HL-60/S4 treated with phorbol 12-myristate 13-acetate at 8.2 ng/mL for 4 days and 3 days (cell line): ENCODE measurements around the gene MERTK.

ENCODE experiments used
- in situ Hi-C: fragments of 300-500 bp; cut with MboI; formaldehyde crosslinking; loops from 2 replicates; pipeline ENCODE4 v1.15.0; 2022; ENCODE audit warnings: low sequenced_read_pairs

The MERTK gene

GRCh38 chr2:112005406-112006075 lies 107.1 kb downstream of the MERTK start:
- in situ Hi-C loops, result no loop called here

- in situ Hi-C loops, result no loop called here
Observed at GRCh38 chr2:112006076-112006410, 107.6 kb downstream of the MERTK start.

GRCh38 chr2:112007493-112007892 lies 109.1 kb downstream of the MERTK start:
- in situ Hi-C loops, result no loop called here

- in situ Hi-C loops, result no loop called here
Observed at GRCh38 chr2:112008910-112009485, 110.6 kb downstream of the MERTK start.

- in situ Hi-C loops, result no loop called here
Observed at GRCh38 chr2:112010751-112011150, 112.3 kb downstream of the MERTK start.

GRCh38 chr2:112012556-112012955 lies 114.1 kb downstream of the MERTK start:
- in situ Hi-C loops, result no loop called here

- in situ Hi-C loops, result no loop called here
Observed at GRCh38 chr2:112018846-112019245, 120.4 kb downstream of the MERTK start.

GRCh38 chr2:112019569-112019982 lies 121.2 kb downstream of the MERTK start:
- in situ Hi-C loops, result no loop called here

- in situ Hi-C loops, result no loop called here
Observed at GRCh38 chr2:112020561-112020960, 122.2 kb downstream of the MERTK start.

GRCh38 chr2:112021290-112021689 lies 122.9 kb downstream of the MERTK start:
- in situ Hi-C loops, result no loop called here

- in situ Hi-C loops, result no loop called here
Observed at GRCh38 chr2:112021781-112022231, 123.4 kb downstream of the MERTK start.

GRCh38 chr2:112023707-112024106 lies 125.3 kb downstream of the MERTK start:
- in situ Hi-C loops, result no loop called here

- in situ Hi-C loops, result no loop called here
Observed at GRCh38 chr2:112024231-112024630, 125.8 kb downstream of the MERTK start.

- in situ Hi-C loops, result no loop called here
Observed at GRCh38 chr2:112024896-112025491, 126.6 kb downstream of the MERTK start.

- in situ Hi-C loops, result no loop called here
Observed at GRCh38 chr2:112026509-112026908, 128.1 kb downstream of the MERTK start.

GRCh38 chr2:112027767-112028166 lies 129.4 kb downstream of the MERTK start:
- in situ Hi-C loops, result no loop called here

GRCh38 chr2:112029164-112029563 lies 130.8 kb downstream of the MERTK start:
- in situ Hi-C loops, result no loop called here

- in situ Hi-C loops, result no loop called here
Observed at GRCh38 chr2:112031473-112032223, 133.2 kb downstream of the MERTK start.

- in situ Hi-C loops, result no loop called here
Observed at GRCh38 chr2:112032224-112032586, 133.8 kb downstream of the MERTK start.

- in situ Hi-C loops, result no loop called here
Observed at GRCh38 chr2:112032689-112033465, 134.5 kb downstream of the MERTK start.

GRCh38 chr2:112033600-112033999 lies 135.2 kb downstream of the MERTK start:
- in situ Hi-C loops, result no loop called here
